Testis (tissue), 2 donors: ENCODE results near the gene HS1BP3.

Source experiments
- POLR2A ChIP-seq: fragments of 450-650 bp; IDR thresholded peaks from one replicate; pipeline ENCODE4 v1.6.1; 2017; ENCODE audit warnings: antibody characterized with exemption, mild to moderate bottlenecking, moderate library complexity
- TF ChIP-seq, protein P1 (sequence below), 3 experiments: fragments of 450-650 bp in 2 of 3; fragments of 200-600 bp in 1 of 3; sonication (generic) in 1 of 3; IDR thresholded peaks; one replicate each; pipeline ENCODE4 v1.5.1; 2016 to 2019; ENCODE audit warnings: antibody characterized with exemption in 3 of 3, mild to moderate bottlenecking in 2 of 3, moderate library complexity in 1 of 3

- TF ChIP-seq, protein P1, sequence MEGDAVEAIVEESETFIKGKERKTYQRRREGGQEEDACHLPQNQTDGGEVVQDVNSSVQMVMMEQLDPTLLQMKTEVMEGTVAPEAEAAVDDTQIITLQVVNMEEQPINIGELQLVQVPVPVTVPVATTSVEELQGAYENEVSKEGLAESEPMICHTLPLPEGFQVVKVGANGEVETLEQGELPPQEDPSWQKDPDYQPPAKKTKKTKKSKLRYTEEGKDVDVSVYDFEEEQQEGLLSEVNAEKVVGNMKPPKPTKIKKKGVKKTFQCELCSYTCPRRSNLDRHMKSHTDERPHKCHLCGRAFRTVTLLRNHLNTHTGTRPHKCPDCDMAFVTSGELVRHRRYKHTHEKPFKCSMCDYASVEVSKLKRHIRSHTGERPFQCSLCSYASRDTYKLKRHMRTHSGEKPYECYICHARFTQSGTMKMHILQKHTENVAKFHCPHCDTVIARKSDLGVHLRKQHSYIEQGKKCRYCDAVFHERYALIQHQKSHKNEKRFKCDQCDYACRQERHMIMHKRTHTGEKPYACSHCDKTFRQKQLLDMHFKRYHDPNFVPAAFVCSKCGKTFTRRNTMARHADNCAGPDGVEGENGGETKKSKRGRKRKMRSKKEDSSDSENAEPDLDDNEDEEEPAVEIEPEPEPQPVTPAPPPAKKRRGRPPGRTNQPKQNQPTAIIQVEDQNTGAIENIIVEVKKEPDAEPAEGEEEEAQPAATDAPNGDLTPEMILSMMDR (IDR thresholded peaks at IDR 0.05) = no peak
- no peak for TF ChIP-seq POLR2A
Measured at GRCh38 chr2:20629581-20630171, 21.2 kb downstream of the HS1BP3 start.
